GM12878 (cell line): ENCODE data around the gene CTBP1. TPM values are rescaled to one million over a fixed set of nuclear protein-coding genes. Genes with fewer than 3 reads are reported as not detected.

ENCODE experiments used
- ATAC-seq: fragments of 200-7000 bp; cut with Tn5 transposase; 3 replicates; pipeline ENCODE4 v1.9.1; 2020; ENCODE audit warnings: mild to moderate bottlenecking, moderate library complexity
- BruUV-seq: library from RNA; stranded (reverse); fragments of 400-500 nt; replicated peaks from 2 replicates; lab custom pipeline; 2021; lab: Mats Ljungman, UMichigan
- CTCF ChIA-PET: fragments of 300-600 bp; sonication (Branson Sonifier 250); formaldehyde crosslinking; extraction: SDS; loops from one replicate; lab custom pipeline; 2021; ENCODE audit warnings: inconsistent platforms; lab: Yijun Ruan, JAX
- POLR2A ChIA-PET: fragments of 350-600 bp; formaldehyde crosslinking; extraction: SDS; loops from one replicate; lab custom pipeline; 2021; ENCODE audit warnings: inconsistent platforms; lab: Charles Lee
- RAD21 ChIA-PET: fragments of 300-600 bp; sonication (Branson Sonifier 250); formaldehyde crosslinking; loops from one replicate; lab custom pipeline; 2023; ENCODE audit warnings: antibody characterized with exemption; ENCODE audit not compliant: unreplicated experiment; lab: Charles Lee
- SMC1A ChIA-PET: fragments of 300-600 bp; sonication (Branson Sonifier 250); formaldehyde crosslinking; loops from one replicate; lab custom pipeline; 2023; ENCODE audit not compliant: unreplicated experiment, uncharacterized antibody; lab: Charles Lee
- DNase-seq: peaks from one replicate; pipeline ENCODE4 v3.0.0-alpha.2; 2011; ENCODE audit warnings: low read depth, low spot score
- FAIRE-seq: peaks from 3 replicates; lab custom pipeline; 2011; peaks lifted over from hg19 to GRCh38; lab: Jason Lieb, UNC
- H2AFZ ChIP-seq: 2 replicates; pipeline ENCODE4 v1.6.0; 2011; ENCODE audit warnings: low read depth, low read length, control low read depth; ENCODE audit not compliant: control insufficient read depth
- H3K27ac ChIP-seq: 2 replicates; pipeline ENCODE4 v1.5.1; 2011; ENCODE audit warnings: control low read depth; ENCODE audit not compliant: control insufficient read depth, insufficient read depth
- H3K27me3 ChIP-seq, 2 experiments: replicated peaks in 1 of 2; 2 replicates each; pipeline versions ENCODE4 v1.6.0 to v1.6.1; 2011; ENCODE audit warnings: low read length in 1 of 2; ENCODE audit not compliant: control insufficient read depth in 2 of 2, insufficient read depth in 2 of 2
- H3K36me3 ChIP-seq, 2 experiments: 2 replicates each; pipeline ENCODE4 v1.5.1; 2011; ENCODE audit warnings: low read length in 1 of 2; ENCODE audit not compliant: control insufficient read depth in 2 of 2, insufficient read depth in 2 of 2
- H3K4me1 ChIP-seq: 2 replicates; pipeline ENCODE4 v1.6.1; 2011; ENCODE audit warnings: mild to moderate bottlenecking, low read length, moderate library complexity, mixed read lengths; ENCODE audit not compliant: control insufficient read depth, insufficient read depth
- H3K4me2 ChIP-seq: 2 replicates; pipeline ENCODE4 v1.6.0; 2011; ENCODE audit warnings: control low read depth; ENCODE audit not compliant: control insufficient read depth, insufficient read depth
- H3K4me3 ChIP-seq: fragments of 200-600 bp; sonication (generic); 2 replicates; pipeline ENCODE4 v1.5.1; 2016
- H3K79me2 ChIP-seq: 2 replicates; pipeline ENCODE4 v1.6.0; 2011; ENCODE audit warnings: low read length; ENCODE audit not compliant: control insufficient read depth, insufficient read depth
- H3K9ac ChIP-seq: 2 replicates; pipeline ENCODE4 v1.8.0; 2011; ENCODE audit warnings: low read length, control low read depth, mixed read lengths; ENCODE audit not compliant: control insufficient read depth, insufficient read depth
- H3K9me3 ChIP-seq: replicated peaks from 3 replicates; pipeline ENCODE4 v1.5.1; 2011; ENCODE audit warnings: mild to moderate bottlenecking, low read length; ENCODE audit not compliant: control insufficient read depth, insufficient read depth
- H4K20me1 ChIP-seq: 2 replicates; pipeline ENCODE4 v1.6.0; 2011; ENCODE audit not compliant: control insufficient read depth, insufficient read depth
- BMI1 ChIP-seq: fragments of 450-650 bp; IDR thresholded peaks from 2 replicates; pipeline ENCODE4 v1.6.1; 2016; ENCODE audit warnings: mild to moderate bottlenecking, moderate library complexity, borderline replicate concordance
- POLR2AphosphoS2 ChIP-seq: IDR thresholded peaks from 2 replicates; pipeline ENCODE4 v1.6.1; 2011; ENCODE audit warnings: low read depth, mild to moderate bottlenecking, low read length, improper control_type of control experiment, moderate library complexity
- SMARCA5 ChIP-seq: fragments of 450-650 bp; IDR thresholded peaks from 2 replicates; pipeline ENCODE4 v1.6.1; 2017; ENCODE audit warnings: mild to moderate bottlenecking
- WGBS: methylation state at CpG from one replicate; pipeline ENCODE4 v1.1.6; 2016; ENCODE audit warnings: low lambda C conversion rate; ENCODE audit not compliant: insufficient replicate concordance, insufficient coverage; ENCODE audit errors: missing lambda C conversion rate; 5-methylcytosine and 5-hydroxymethylcytosine counted together
- in situ Hi-C: fragments of 300-500 bp; cut with MboI; formaldehyde crosslinking; loops from 9 replicates; pipeline ENCODE4 v1.14.3; 2018; ENCODE audit warnings: mixed read lengths
- intact Hi-C: fragments of 100-400 bp; cut with micrococcal nuclease; formaldehyde crosslinking; loops from one replicate; pipeline ENCODE4 v1.14.2; 2022; ENCODE audit not compliant: unreplicated experiment
- polyA plus RNA-seq, 11 experiments: library from polyadenylated mRNA; depleted of rRNA in 4 of 11; unstranded in 6 of 11; stranded (reverse) in 5 of 11; fragments of >200 nt; fragmentation: Nextera tagmentation in 4 of 11; fragmentation: Illumina TruSeq in 1 of 11; extraction: Ambion mirVana in 4 of 11; extraction: Trizol in 1 of 11; gene quantifications; 1 replicate in 1 of 11; 2 replicates in 10 of 11; pipeline versions ENCODE4 v1.2.1 to v1.2.3, GENCODE V29; 2011 to 2016; ENCODE audit warnings: inconsistent platforms in 2 of 11, missing spikeins in 2 of 11, low read depth in 1 of 11
- total RNA-seq, 4 experiments: library from RNA; depleted of rRNA in 3 of 4; stranded (reverse); fragments of >200 nt in 3 of 4; fragmentation: Illumina TruSeq in 1 of 4; extraction: Trizol in 1 of 4; gene quantifications; 2 replicates each; pipeline versions ENCODE4 v1.2.1 to v1.2.3, GENCODE V29; 2013 to 2021
- TF ChIP-seq, protein P1 (sequence below): IDR thresholded peaks from 2 replicates; pipeline ENCODE4 v1.6.1; 2012; ENCODE audit warnings: mild to moderate bottlenecking, low read depth, low read length

The CTBP1 gene
- total and polyA plus RNA-seq, 10 of the 15 experiments (the other 5 are each of a cell fraction or from before 2014, with no cell fraction given) = 7.4 to 182 (median 63.1) TPM

DNA sequence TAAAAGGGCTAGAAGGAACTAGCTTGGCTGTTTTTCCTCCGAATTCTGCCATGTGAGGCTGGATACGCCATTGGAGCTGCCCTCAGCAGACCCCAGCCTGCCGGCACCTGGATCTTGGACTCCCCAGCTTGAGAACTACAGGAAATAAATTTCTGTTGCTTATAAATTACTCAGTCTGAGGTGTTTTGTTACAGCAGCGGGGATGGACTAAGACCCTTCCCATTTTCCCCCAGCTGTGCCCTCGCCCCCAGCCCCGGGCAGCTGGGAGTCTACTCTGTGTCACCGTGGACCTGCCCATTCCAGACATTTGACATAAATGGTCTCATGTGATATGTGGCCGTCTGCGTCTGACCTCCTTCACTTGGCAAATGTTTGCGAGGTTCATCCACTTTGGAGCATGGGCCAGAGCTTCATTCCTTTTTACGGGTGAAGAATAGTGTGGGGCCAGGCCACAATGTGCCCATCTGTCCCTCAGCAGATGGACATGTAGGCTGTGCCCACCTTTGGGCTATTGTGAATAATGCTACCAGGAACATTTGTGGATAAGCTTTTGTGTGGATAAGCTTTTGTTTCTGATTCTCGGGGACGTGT, 45.8 kb downstream of the CTBP1 start:
- DNase-seq (no peak), ATAC-seq (no peak), FAIRE-seq (no peak)
- Histone ChIP-seq H3K4me2 (0 out of 2 replicates have a peak overlapping the region, but pooled peaks have one; percentile 11), H3K9me3 (peaks cover 2% of the 10 kb centered on the region; the same call in 1 of the 3 replicates), H3K36me3 (no peaks in the 10 kb centered on the region), H3K79me2 (peaks cover 19% of the 10 kb centered on the region), H3K4me3 (no peak overlapping the region), H3K27me3 (no peaks in the 10 kb centered on the region), H2AFZ (no peak overlapping the region), H3K27ac (peak overlapping the region; percentile 77), H4K20me1 (no peaks in the 10 kb centered on the region), H3K4me1 (peaks cover 38% of the 10 kb centered on the region), H3K9ac (no peak overlapping the region)
- ChIA-PET CTCF (interaction anchor here (1.0 to 2.8 kb wide), 10 partner anchors 12 to 144 kb away, joined by 3 to 10 read pairs (median 4); partner anchors contain the start of gene UVSSA), POLR2A (interaction anchor here (1.2 to 4.4 kb wide), 4 partner anchors 12 to 47 kb away, joined by 4 to 26 read pairs (median 9); no protein-coding TSS in a partner anchor), RAD21 (interaction anchor here (1.0 to 3.4 kb wide), 8 partner anchors 12 to 72 kb away, joined by 3 to 20 read pairs (median 12); partner anchors contain the start of gene CTBP1), SMC1A (interaction anchor here (0.7 to 4.9 kb wide), 13 partner anchors 10 to 589 kb away, joined by 3 to 33 read pairs (median 6); partner anchors contain the start of gene UVSSA)
- intact Hi-C loops = loop anchor here (5.0 kb wide), 2 partner anchors 44 to 64 kb away; partner anchors contain the start of gene CTBP1
- BruUV-seq = no TSS peak
- TF ChIP-seq BMI1 = no peak
- TF ChIP-seq, protein P1, sequence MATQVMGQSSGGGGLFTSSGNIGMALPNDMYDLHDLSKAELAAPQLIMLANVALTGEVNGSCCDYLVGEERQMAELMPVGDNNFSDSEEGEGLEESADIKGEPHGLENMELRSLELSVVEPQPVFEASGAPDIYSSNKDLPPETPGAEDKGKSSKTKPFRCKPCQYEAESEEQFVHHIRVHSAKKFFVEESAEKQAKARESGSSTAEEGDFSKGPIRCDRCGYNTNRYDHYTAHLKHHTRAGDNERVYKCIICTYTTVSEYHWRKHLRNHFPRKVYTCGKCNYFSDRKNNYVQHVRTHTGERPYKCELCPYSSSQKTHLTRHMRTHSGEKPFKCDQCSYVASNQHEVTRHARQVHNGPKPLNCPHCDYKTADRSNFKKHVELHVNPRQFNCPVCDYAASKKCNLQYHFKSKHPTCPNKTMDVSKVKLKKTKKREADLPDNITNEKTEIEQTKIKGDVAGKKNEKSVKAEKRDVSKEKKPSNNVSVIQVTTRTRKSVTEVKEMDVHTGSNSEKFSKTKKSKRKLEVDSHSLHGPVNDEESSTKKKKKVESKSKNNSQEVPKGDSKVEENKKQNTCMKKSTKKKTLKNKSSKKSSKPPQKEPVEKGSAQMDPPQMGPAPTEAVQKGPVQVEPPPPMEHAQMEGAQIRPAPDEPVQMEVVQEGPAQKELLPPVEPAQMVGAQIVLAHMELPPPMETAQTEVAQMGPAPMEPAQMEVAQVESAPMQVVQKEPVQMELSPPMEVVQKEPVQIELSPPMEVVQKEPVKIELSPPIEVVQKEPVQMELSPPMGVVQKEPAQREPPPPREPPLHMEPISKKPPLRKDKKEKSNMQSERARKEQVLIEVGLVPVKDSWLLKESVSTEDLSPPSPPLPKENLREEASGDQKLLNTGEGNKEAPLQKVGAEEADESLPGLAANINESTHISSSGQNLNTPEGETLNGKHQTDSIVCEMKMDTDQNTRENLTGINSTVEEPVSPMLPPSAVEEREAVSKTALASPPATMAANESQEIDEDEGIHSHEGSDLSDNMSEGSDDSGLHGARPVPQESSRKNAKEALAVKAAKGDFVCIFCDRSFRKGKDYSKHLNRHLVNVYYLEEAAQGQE = no peak
- no peak for TF ChIP-seq POLR2AphosphoS2
- 0 out of 2 replicates have a peak, but pooled peaks have one; percentile 20 for TF ChIP-seq SMARCA5
- 81% methylated on average over 13 of the region's 13 CpGs for WGBS
- in situ Hi-C loops = no loop called here
